GM18499 (cell line): Measurements from ENCODE around the gene OFD1.
"Not testable (repeated sequence)": the region's sequence is repeated elsewhere in the genome, so short reads cannot be mapped to it uniquely, and the experiment has no call there.

Source experiments
- ATAC-seq: cut with Tn5 transposase; IDR thresholded peaks from one replicate; pipeline ENCODE4 v1.9.1; 2021; ENCODE audit warnings: moderate number of reproducible peaks; ENCODE audit not compliant: insufficient read depth, unreplicated experiment

OFD1 gene

GRCh38 chrX:13700380-13700779, 34.2 kb upstream of the OFD1 start:
- ATAC-seq, result no peak

- no peak for ATAC-seq
Observed at GRCh38 chrX:13702111-13702789, 32.3 kb upstream of the OFD1 start.

DNA sequence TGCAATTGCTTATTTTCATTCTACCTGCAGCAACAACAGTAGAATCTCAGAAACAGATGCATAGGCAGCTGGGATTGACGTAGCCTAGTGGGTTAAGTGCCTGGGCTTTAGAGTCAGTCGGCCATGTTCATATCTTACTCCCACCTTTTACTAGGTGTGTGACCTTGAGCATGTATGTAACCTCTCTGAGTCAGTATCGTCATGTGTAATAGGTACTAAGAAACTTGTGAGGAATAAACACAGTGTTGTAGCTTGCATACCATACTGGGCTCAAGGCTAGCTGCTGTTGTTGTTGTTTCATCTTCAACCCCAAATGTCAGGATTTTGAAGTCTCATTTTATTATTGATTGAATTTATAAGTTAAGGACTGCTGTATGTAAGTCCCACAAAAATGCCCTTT, 31.4 kb upstream of the OFD1 start:
- no peak for ATAC-seq

DNA sequence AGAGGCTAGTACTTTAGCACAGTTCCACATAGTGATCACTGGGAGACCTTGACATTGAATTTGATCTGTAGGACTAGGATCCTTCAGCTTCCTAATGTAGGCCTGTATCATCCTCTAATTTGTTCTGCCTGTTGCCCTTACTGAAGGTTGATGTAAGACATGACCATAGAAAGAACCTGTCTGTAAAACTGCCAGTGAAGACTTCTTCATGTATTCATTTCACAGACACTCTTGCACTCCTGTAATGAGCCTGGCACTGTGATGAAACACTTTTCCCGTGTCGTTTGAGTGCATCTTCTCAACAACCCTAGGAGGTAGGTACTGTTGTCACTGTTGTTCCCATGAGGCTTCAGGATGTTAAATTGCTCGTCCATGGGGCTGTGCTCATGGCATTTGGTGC, 31.0 kb upstream of the OFD1 start:
- ATAC-seq, result no peak

GRCh38 chrX:13711141-13711540, 23.4 kb upstream of the OFD1 start:
- ATAC-seq, result no peak

- ATAC-seq, result no peak
Observed at GRCh38 chrX:13716455-13716854, 18.1 kb upstream of the OFD1 start.

GRCh38 chrX:13716905-13717304, 17.6 kb upstream of the OFD1 start:
- no peak for ATAC-seq

DNA sequence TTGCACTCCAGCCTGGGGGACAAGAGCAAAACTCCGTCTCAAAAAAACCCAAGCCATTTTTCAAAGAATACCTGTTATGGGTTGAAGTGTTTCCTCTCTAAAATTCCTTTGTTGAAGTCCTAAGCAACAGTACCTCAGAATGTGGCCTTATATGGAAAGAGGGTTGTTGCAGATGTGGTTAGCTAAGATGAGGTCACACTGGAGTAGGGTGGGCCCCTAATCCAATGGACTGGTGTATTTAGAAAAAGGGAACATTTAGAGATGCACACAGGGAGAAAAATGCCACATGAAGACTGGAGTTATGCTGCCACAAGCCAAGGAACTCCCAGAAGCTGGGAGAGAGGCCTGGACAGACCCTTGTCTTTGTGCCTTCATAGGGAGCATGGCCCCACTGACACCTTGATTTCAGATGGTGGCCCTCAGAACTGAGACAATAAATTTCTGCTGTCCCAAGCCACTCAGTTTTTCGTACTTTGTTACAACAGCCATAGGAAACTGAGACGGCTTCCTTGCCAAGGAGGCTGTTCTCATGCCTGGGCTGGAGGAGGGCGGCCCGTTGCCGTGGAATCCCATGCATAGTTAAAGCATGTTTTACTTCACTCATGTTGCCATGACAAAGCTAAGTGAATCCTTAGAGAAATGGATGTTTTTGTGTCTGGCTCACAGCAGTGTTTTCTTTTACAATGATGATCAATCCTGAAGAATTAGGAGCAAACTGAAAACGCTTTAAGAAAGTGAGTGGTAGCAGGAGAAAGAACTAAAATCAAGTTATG, 16.7 kb upstream of the OFD1 start:
- no peak for ATAC-seq

DNA sequence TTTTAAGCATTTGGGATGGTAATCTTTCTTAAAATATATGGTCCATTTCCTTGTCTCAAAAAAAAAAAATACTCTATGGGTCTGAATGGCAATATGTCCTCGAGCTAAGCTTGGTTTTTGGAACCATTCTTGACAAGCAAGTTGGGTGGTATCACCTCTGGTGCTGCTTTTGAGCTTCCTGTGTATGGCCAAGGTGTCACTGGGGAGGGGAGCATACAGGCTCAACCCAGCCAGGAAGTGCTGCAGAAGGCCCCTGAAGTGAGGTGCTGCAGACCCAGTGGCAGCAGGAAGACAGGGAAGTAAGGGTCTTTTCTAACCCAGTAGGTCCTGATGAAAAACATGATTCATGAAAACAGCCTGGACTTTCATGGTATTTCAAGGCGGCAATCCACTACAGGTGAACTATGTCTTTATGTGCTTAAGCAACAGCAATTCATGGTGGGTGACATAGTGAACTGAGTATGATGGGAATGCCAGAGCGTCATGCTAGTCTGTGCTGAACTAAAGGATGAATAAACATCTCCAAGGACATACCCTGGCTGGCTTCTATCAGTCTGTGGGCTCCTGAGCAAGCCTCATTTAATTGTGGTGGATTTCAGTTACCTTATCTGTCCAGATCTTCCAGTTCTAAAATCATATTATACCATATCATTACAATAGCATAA, 15.2 kb upstream of the OFD1 start:
- no peak for ATAC-seq

DNA sequence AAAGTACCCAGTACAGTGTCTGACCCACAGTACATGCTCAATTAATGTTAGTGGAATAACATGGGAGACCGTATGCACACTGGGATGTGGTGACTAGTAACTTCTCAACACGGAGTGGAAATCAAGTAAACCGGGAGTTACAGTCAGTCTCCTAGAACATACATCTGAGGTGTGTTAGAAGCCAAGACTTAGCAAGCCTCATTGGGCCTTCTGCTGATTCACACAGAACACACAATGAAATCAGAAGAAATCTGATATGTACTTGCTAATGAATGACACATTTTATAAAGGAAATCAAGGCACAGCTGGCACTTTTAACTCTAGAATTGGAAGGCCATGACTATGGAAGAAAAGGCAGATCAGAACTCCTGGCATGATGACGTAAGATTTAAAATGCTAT, 13.2 kb upstream of the OFD1 start:
- no peak for ATAC-seq

- ATAC-seq, result no peak
Observed at GRCh38 chrX:13721819-13722519, 12.6 kb upstream of the OFD1 start.

DNA sequence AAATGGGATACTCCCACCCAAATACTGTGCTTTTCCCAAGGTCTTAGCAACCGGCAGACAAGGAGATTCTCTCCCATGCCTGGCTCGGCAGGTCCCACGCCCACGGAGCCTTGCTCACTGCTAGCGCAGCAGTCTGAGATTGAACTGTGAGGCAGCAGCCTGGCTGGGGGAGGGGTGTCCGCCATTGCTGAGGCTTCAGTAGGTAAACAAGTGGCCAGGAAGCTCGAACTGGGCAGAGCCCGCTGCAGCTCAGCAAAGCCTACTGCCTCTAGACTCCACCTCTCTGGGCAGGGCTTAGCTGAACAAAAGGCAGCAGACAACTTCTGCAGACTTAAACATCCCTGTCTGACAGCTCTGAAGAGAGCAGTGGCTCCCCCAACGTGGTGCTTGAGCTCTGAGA, 9.7 kb upstream of the OFD1 start:
- ATAC-seq, result not testable (repeated sequence)

GRCh38 chrX:13726583-13726982, 8.0 kb upstream of the OFD1 start:
- not testable (repeated sequence) for ATAC-seq

GRCh38 chrX:13730523-13730922, 4.0 kb upstream of the OFD1 start:
- not testable (repeated sequence) for ATAC-seq

DNA sequence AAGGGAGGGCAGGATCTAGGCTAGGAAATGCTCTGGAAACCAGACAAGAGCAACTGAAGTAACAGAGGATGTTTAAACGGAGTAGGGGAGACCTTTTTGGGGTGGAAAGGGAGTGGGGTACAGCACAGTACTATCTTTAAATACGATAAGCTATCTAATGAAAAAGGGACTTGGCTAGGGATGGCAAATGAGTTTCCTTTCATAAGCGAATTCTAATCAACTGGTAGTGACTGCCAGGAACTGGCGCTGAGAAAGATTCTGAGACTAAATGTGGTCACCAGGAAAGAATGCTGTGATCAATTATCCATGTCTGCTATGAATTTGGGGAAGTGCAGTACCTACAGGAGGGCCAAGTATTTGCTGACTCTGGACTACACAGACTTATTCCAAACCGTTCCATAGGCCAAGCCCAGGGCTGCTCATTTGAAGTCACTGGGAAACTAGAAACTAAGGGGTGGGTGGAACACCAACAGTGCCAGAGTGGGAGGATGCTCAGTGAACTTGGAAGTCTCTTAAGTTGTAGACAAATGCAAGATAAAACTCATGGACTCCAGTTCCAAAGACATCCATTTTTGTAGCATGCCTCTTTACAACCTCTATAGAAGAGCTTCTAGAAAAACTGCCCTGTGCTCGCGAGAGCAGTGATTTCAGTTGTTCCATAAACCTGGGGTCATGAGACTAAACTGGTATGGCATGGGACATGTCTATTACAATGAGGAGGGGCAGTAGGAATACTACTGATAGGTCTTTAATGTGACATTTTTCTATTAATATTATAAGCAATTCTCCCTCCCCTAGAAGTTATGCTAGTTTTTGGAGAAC, 2.1 kb upstream of the OFD1 start:
- no peak for ATAC-seq

GRCh38 chrX:13733506-13733905, 1.0 kb upstream of the OFD1 start:
- ATAC-seq, result no peak

GRCh38 chrX:13741695-13742094, 7.1 kb downstream of the OFD1 start:
- ATAC-seq, result no peak

- ATAC-seq, result peak; percentile 86
Observed at GRCh38 chrX:13742397-13743176, 8.0 kb downstream of the OFD1 start.

DNA sequence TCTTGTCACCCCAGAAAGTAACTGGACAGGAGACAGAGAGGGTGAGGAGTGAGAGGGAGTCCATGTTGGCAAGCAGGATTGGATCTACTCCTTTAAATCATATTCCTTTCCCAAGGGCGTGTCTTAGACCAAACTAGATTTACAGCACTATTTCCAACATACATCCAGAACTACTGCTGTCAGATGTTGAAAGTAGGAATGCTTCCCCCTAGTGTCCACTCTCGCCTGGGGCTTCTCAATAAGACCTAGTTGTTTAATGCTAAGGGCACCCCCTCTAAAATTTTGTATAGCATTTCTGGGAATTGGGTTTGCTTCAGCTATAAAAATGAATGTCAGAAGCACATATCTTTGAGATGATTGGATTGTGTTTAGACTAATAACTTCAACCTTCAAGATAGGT, 13.3 kb downstream of the OFD1 start:
- no peak for ATAC-seq
